Astrocyte (in vitro differentiated cells and primary cell): ENCODE data around the gene DIP2C.

Experiments
- EZH2 ChIP-seq: IDR thresholded peaks from 2 replicates; pipeline ENCODE4 v1.6.1; 2012; ENCODE audit warnings: mild to moderate bottlenecking, low read length, inconsistent platforms; ENCODE audit not compliant: insufficient read depth
- TF ChIP-seq, protein P1 (sequence below): IDR thresholded peaks from 2 replicates; pipeline ENCODE4 v1.5.1; 2011; ENCODE audit warnings: low read depth, mild to moderate bottlenecking, inconsistent platforms, low read length, moderate library complexity; ENCODE audit not compliant: insufficient read depth

DNA sequence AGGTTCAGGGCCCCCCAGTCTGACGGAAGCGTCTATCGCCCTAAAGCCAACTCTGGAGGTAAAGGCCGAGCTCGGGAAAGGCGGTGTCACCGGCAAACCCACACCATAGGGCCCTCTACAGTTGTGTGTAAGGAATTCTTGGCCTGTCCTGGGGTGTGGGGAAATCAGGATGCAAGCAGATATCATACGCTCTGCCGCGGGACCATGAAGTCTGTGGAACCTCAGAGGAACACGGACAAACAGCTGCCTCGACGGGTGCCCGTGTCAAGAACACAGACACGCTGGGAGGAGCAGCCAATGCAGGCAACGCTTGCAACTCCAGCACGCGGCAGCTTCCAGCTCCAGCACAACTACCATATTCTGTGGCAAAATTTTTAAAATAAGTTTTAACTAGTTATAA lies 157.9 kb downstream of the DIP2C start:
- TF ChIP-seq, protein P1, sequence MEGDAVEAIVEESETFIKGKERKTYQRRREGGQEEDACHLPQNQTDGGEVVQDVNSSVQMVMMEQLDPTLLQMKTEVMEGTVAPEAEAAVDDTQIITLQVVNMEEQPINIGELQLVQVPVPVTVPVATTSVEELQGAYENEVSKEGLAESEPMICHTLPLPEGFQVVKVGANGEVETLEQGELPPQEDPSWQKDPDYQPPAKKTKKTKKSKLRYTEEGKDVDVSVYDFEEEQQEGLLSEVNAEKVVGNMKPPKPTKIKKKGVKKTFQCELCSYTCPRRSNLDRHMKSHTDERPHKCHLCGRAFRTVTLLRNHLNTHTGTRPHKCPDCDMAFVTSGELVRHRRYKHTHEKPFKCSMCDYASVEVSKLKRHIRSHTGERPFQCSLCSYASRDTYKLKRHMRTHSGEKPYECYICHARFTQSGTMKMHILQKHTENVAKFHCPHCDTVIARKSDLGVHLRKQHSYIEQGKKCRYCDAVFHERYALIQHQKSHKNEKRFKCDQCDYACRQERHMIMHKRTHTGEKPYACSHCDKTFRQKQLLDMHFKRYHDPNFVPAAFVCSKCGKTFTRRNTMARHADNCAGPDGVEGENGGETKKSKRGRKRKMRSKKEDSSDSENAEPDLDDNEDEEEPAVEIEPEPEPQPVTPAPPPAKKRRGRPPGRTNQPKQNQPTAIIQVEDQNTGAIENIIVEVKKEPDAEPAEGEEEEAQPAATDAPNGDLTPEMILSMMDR: no peak
- no peak for TF ChIP-seq EZH2
